Heart right ventricle (tissue), 16 donors: ENCODE results near the gene PCGF2. TPM values are rescaled to one million over a fixed set of nuclear protein-coding genes. Genes with fewer than 3 reads are reported as not detected.

Experiments
- ATAC-seq, 8 donors: fragments of 200-7000 bp; cut with Tn5 transposase; one replicate each; pipeline ENCODE4 v1.9.1; 2020; ENCODE audit warnings: mild to moderate bottlenecking in 8 of 8, moderate library complexity in 8 of 8, moderate number of reproducible peaks in 1 of 8
- DNase-seq, 2 donors: peaks; one replicate each; pipeline ENCODE4 v3.0.0-alpha.2; 2020
- H3K27ac ChIP-seq, 10 donors: fragments of 200-600 bp; sonication (generic) in 2 of 10; one replicate each; pipeline versions ENCODE4 v1.5.0 to v1.8.0; 2020 to 2022; ENCODE audit warnings: mild to moderate bottlenecking in 3 of 10
- H3K27me3 ChIP-seq, 7 donors: fragments of 200-600 bp; one replicate each; pipeline ENCODE4 v1.8.0; 2021 to 2022; ENCODE audit warnings: mild to moderate bottlenecking in 2 of 7
- H3K36me3 ChIP-seq, 9 donors: fragments of 200-600 bp; sonication (generic) in 1 of 9; one replicate each; pipeline versions ENCODE4 v1.5.0 to v1.8.0; 2020 to 2022; ENCODE audit warnings: mild to moderate bottlenecking in 2 of 9
- H3K4me1 ChIP-seq, 9 donors: fragments of 200-600 bp; sonication (generic) in 1 of 9; one replicate each; pipeline versions ENCODE4 v1.5.0 to v1.8.0; 2020 to 2022; ENCODE audit warnings: mild to moderate bottlenecking in 4 of 9
- H3K4me3 ChIP-seq, 10 donors: fragments of 200-600 bp; sonication (generic) in 2 of 10; one replicate each; pipeline versions ENCODE4 v1.5.0 to v1.8.0; 2020 to 2022; ENCODE audit warnings: mild to moderate bottlenecking in 7 of 10, moderate library complexity in 2 of 10
- H3K9me3 ChIP-seq, 11 donors: fragments of 200-600 bp in 10 of 11; sonication (generic) in 2 of 11; one replicate each; pipeline versions ENCODE4 v1.5.0 to v1.8.0; 2013 to 2022; ENCODE audit warnings: mild to moderate bottlenecking in 2 of 11, control low read depth in 1 of 11, moderate library complexity in 1 of 11
- CTCF ChIP-seq, 9 donors: fragments of 200-600 bp; sonication (generic) in 2 of 9; IDR thresholded peaks; one replicate each; pipeline versions ENCODE4 v1.5.0 to v1.8.0; 2021 to 2022; ENCODE audit warnings: antibody characterized with exemption in 9 of 9, mild to moderate bottlenecking in 5 of 9, moderate library complexity in 1 of 9
- WGBS, 2 donors: extraction: QIAGEN DNeasy Blood & Tissue Kit; methylation state at CpG; one replicate each; pipeline ENCODE4 v1.1.7; 2013; ENCODE audit warnings: inconsistent platforms in 1 of 2; 5-methylcytosine and 5-hydroxymethylcytosine counted together
- intact Hi-C, 10 donors: fragments of 100-400 bp; cut with DNase I; formaldehyde crosslinking; loops; one replicate each; pipeline versions ENCODE4 v1.11.1 to v1.14.2; 2022
- polyA plus RNA-seq, 2 donors: library from polyadenylated mRNA; stranded (reverse); fragments of 200-250 nt; gene quantifications; one replicate each; pipeline ENCODE4 v1.2.3, GENCODE V29; 2013
- total RNA-seq, 10 donors: library from RNA; stranded (reverse); fragmentation: NEBNext Ultra II Directional in 3 of 10; extraction: Animal tissue kit (Norgen Biotek cat#: 25700) in 3 of 10; gene quantifications; one replicate each; pipeline versions ENCODE4 v1.2.1 to v1.2.4, GENCODE V29; 2021 to 2023
- donor health status: Arrhythmogenic right ventricular cardiomyopathy.
- donor health status: ischemic (EF 13 %, LVEDD 7.1; RV severe dilation, severe dysfunction).
- donor health status: healthy with polysubstance abuse.
- donor health status: DM: no; HTN: yes; CAD: no.
- donor health status: DM: no; HTN: no; CAD: no.
- donor health status: ischemic (EF 25% LVEDD 6.9; RV normal size, moderate dysfunction).
- donor health status: ischemic (EF 25% LVEDD 5.7; RV mildly dilated, moderate dysfunction).
- donor health status: healthy.
- donor health status: DM: yes; HTN: yes; CAD: no.
- donor health status: Ischemic cardiomyopathy.
- donor health status: ischemic (EF 35%, LVEDD 5.7; RV mildly dilated, moderate dysfunction).
- donor health status: nonischemic (EF 11% LVEDD 7.7; RV severe dilation, severe dysfunction).
- donor health status: DM: yes; HTN: yes; CAD: no.
- donor health status: PGD.
- donor health status: ischemic (EF 29% LVEDD 5.4; RV normal size, mild dysfunction).
- donor health status: nonischemic (EF 23%, LVEDD 6.1; RV moderate dilation, normal function).

The PCGF2 gene
- total and polyA plus RNA-seq, 12 donors, result 15.8 to 51.6 (median 23.7) TPM

- ATAC-seq, result no peak
- peaks cover 0 to 28% (median 6%) of the 10 kb centered on the region in 9 donors for H3K36me3 ChIP-seq
- DNase-seq, result no peak
- 6 to 7% methylated on average over 10 of the region's 10 CpGs for WGBS, 2 donors
- no peak for TF ChIP-seq CTCF (IDR thresholded peaks at IDR 0.05)
- H3K4me3 ChIP-seq, result peak overlapping the region in 9 of 10 donors; percentile 50 to 99 (median 87)
- H3K9me3 ChIP-seq, result no peaks in the 10 kb centered on the region
- H3K27ac ChIP-seq, result peak overlapping the region in 9 of 10 donors; percentile 92 to 99 (median 96)
- intact Hi-C loops, result loop anchor here in 3 of 10 donors (5.0 to 10.0 kb wide), 2 partner anchors 46 to 104 kb away; partner anchors contain the start of genes PIP4K2B (in 2 of the 3) and RPL23 (in 1 of the 3)
- H3K27me3 ChIP-seq, result peaks cover 0 to 47% (median 0%) of the 10 kb centered on the region in 7 donors
- H3K4me1 ChIP-seq, result peaks cover 9 to 66% (median 54%) of the 10 kb centered on the region in 9 donors
These were observed 3.1 kb upstream of the PCGF2 start for GRCh38 chr17:38751144-38751807.

GRCh38 chr17:38750312-38751121 lies 2.4 kb upstream of the PCGF2 start:
- H3K4me1 ChIP-seq, result peaks cover 9 to 74% (median 61%) of the 10 kb centered on the region in 9 donors
- no peak for TF ChIP-seq CTCF (IDR thresholded peaks at IDR 0.05)
- ATAC-seq (no peak), DNase-seq (no peak)
- peaks cover 0 to 21% (median 0%) of the 10 kb centered on the region in 9 donors for H3K36me3 ChIP-seq
- peaks cover 0 to 52% (median 0%) of the 10 kb centered on the region in 7 donors for H3K27me3 ChIP-seq
- peak overlapping the region in 9 of 10 donors; percentile 67 to 99 (median 89) for H3K4me3 ChIP-seq
- WGBS, 2 donors, result 28 to 30% methylated on average over 28 of the region's 28 CpGs
- intact Hi-C loops, result loop anchor here in 3 of 10 donors (5.0 to 10.0 kb wide), 2 partner anchors 47 to 104 kb away; partner anchors contain the start of genes PIP4K2B (in 2 of the 3) and RPL23 (in 1 of the 3)
- H3K9me3 ChIP-seq, result no peaks in the 10 kb centered on the region
- peak overlapping the region; percentile 59 to 99 (median 96) for H3K27ac ChIP-seq

- WGBS, 2 donors, result 4 to 7% methylated on average over 12 of the region's 12 CpGs
- peaks cover 0 to 15% (median 0%) of the 10 kb centered on the region in 9 donors for H3K36me3 ChIP-seq
- intact Hi-C loops, result loop anchor here in 3 of 10 donors (5.0 to 10.0 kb wide), 2 partner anchors 47 to 105 kb away; partner anchors contain the start of genes PIP4K2B (in 2 of the 3) and RPL23 (in 1 of the 3)
- H3K9me3 ChIP-seq, result no peaks in the 10 kb centered on the region
- TF ChIP-seq CTCF (IDR thresholded peaks at IDR 0.05), result peak in 2 of 9 donors; percentile 8 to 29
- H3K27me3 ChIP-seq, result peaks cover 0 to 52% (median 0%) of the 10 kb centered on the region in 7 donors
- peaks cover 9 to 77% (median 65%) of the 10 kb centered on the region in 9 donors for H3K4me1 ChIP-seq
- peak overlapping the region; percentile 59 to 99 (median 96) for H3K27ac ChIP-seq
- peak overlapping the region in 9 of 10 donors; percentile 67 to 99 (median 89) for H3K4me3 ChIP-seq
- DNase-seq, result no peak
- ATAC-seq, result no peak
These were observed 1.8 kb upstream of the PCGF2 start for GRCh38 chr17:38750044-38750311.
